SK-N-SH (cell line): ENCODE data around the gene ELFN2.

Experiments used
- EP300 ChIP-seq, 2 experiments: IDR thresholded peaks; 2 replicates each; pipeline versions ENCODE4 v1.4.0 to v1.6.1; 2012; ENCODE audit warnings: borderline replicate concordance in 1 of 2, low read depth in 1 of 2, low read length in 1 of 2
- REST ChIP-seq: IDR thresholded peaks from 2 replicates; pipeline ENCODE4 v1.6.1; 2012; ENCODE audit warnings: mild to moderate bottlenecking, low read depth, low read length, moderate library complexity
- SMC3 ChIP-seq: IDR thresholded peaks from 2 replicates; pipeline ENCODE4 v1.6.1; 2012; ENCODE audit warnings: low read depth, low read length, improper control_type of control experiment
- USF2 ChIP-seq: fragments of 150-350 bp; IDR thresholded peaks from 2 replicates; pipeline ENCODE4 v1.6.1; 2017; ENCODE audit warnings: antibody characterized with exemption, low read length, low read depth, borderline replicate concordance

- no peak for TF ChIP-seq USF2
- no peak for TF ChIP-seq SMC3
- no peak for TF ChIP-seq REST
- no peak for TF ChIP-seq EP300 (IDR thresholded peaks at IDR 0.05; ENCODE audit: borderline replicate concordance in 1 of 2, low read depth in 1 of 2, low read length in 1 of 2)
Measured at GRCh38 chr22:37410174-37411055, 16.9 kb downstream of the ELFN2 start.
